22Rv1 (cell line): ENCODE results near the gene HELZ.

Source experiments
- ZFX ChIP-seq: fragments of 450-650 bp; IDR thresholded peaks from 2 replicates; pipeline ENCODE4 v1.6.1; 2017; ENCODE audit warnings: antibody characterized with exemption, borderline replicate concordance
- TF ChIP-seq, protein P1 (sequence below): fragments of 450-650 bp; IDR thresholded peaks from 2 replicates; pipeline ENCODE4 v1.5.1; 2017; ENCODE audit warnings: mild to moderate bottlenecking

DNA sequence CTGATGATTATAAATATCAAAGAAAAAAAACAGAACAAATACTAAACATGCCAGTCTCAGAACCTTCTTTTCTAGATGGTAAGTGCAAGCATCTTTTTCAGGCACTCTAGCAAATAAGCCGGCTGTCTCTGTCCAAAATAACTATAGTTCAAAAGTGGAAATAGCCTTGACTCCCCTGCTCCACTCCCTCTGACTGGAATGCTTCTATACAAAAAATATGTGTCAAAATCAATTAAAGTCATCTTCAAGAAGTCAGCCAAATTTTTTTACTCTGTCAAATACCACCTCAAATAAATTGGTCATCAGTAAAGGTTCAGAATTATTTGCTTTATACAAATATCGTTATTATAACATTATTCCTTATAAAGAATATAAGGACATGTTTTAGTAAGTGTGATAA, 117.1 kb downstream of the HELZ start:
- TF ChIP-seq, protein P1, sequence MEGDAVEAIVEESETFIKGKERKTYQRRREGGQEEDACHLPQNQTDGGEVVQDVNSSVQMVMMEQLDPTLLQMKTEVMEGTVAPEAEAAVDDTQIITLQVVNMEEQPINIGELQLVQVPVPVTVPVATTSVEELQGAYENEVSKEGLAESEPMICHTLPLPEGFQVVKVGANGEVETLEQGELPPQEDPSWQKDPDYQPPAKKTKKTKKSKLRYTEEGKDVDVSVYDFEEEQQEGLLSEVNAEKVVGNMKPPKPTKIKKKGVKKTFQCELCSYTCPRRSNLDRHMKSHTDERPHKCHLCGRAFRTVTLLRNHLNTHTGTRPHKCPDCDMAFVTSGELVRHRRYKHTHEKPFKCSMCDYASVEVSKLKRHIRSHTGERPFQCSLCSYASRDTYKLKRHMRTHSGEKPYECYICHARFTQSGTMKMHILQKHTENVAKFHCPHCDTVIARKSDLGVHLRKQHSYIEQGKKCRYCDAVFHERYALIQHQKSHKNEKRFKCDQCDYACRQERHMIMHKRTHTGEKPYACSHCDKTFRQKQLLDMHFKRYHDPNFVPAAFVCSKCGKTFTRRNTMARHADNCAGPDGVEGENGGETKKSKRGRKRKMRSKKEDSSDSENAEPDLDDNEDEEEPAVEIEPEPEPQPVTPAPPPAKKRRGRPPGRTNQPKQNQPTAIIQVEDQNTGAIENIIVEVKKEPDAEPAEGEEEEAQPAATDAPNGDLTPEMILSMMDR = no peak
- TF ChIP-seq ZFX = no peak
